ENCODE measurements around the gene DOK6.
"Not testable (repeated sequence)": the region's sequence is repeated elsewhere in the genome, so short reads cannot be mapped to it uniquely, and the experiment has no call there.

The DOK6 gene

DNA sequence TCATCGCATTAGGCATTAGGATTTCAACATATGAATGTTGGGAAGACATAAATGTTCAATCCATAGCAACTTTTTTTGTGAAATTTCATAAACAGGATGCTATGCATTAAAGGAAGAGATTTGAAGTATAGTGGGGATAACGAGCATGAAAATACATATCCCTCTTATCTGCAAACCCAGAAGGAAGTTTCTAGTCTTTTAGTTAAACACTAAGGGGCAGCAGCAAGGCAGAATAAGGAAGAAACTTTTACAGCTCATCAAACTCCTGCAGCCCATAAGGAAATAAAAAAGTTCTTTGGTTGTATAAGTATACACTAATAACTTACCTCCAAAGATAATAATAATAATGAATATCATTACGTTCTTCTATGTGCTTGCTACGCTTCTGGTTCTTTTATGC is 465.5 kb downstream of the DOK6 start:
- H3K4me3 ChIP-seq (ENCODE audit: low read depth, low read length) = no peak overlapping the region
- TF ChIP-seq CTCF (IDR thresholded peaks at IDR 0.05; ENCODE audit: borderline replicate concordance, insufficient read depth, low read depth, low read length) = no peak

DNA sequence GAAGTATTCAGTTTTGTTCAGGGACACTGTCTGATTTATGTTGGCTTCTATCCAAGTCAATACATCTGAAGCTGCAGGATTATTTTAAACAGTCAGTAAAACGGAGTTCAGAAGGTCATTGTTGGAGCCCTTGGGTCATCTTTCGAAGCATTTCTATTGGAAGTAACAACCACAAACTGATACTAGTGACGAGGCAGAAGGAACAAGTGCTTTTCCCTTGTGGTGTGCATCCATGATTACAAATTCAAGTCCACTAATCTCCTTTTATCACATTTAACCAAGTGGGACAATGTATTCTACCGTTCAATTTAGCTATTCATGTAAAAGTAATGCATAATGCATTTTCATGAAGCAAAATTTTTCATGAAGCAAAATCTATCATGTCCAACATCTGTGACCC is 470.0 kb downstream of the DOK6 start:
- no peak for TF ChIP-seq CTCF (IDR thresholded peaks at IDR 0.05; ENCODE audit: borderline replicate concordance, insufficient read depth, low read depth, low read length)
- no peak overlapping the region for H3K4me3 ChIP-seq (ENCODE audit: low read depth, low read length)

- H3K4me3 ChIP-seq (ENCODE audit: low read depth, low read length) = no peak overlapping the region
- TF ChIP-seq CTCF (IDR thresholded peaks at IDR 0.05; ENCODE audit: borderline replicate concordance, insufficient read depth, low read depth, low read length) = no peak
Measured at GRCh38 chr18:69871363-69871762, 470.7 kb downstream of the DOK6 start.

GRCh38 chr18:69872661-69873060 is 472.0 kb downstream of the DOK6 start:
- TF ChIP-seq CTCF (IDR thresholded peaks at IDR 0.05; ENCODE audit: borderline replicate concordance, insufficient read depth, low read depth, low read length) = no peak
- H3K4me3 ChIP-seq (ENCODE audit: low read depth, low read length) = no peak overlapping the region

GRCh38 chr18:69874058-69874457 is 473.4 kb downstream of the DOK6 start:
- no peak overlapping the region for H3K4me3 ChIP-seq (ENCODE audit: low read depth, low read length)
- no peak for TF ChIP-seq CTCF (IDR thresholded peaks at IDR 0.05; ENCODE audit: borderline replicate concordance, insufficient read depth, low read depth, low read length)

DNA sequence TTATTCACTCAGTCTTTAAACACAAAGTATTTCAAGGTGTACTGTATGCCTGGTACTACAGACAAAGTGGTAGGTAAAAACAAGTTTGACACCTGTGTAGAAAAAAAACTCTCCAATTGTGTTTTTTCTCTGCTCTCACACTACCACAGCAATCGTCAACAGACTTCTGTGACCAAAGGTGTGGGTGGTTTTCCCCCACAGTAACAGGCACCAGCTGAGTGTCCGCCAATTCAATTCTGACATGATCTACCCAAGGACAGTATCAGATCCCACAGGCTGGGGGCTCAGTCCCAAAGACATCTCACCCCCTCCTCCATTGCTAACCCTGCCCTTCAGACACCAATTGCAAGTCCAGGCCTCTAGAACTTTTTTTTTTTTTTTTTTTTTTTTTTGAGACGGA is 475.8 kb downstream of the DOK6 start:
- no peak for TF ChIP-seq CTCF (IDR thresholded peaks at IDR 0.05; ENCODE audit: borderline replicate concordance, insufficient read depth, low read depth, low read length)
- H3K4me3 ChIP-seq (ENCODE audit: low read depth, low read length) = no peak overlapping the region

DNA sequence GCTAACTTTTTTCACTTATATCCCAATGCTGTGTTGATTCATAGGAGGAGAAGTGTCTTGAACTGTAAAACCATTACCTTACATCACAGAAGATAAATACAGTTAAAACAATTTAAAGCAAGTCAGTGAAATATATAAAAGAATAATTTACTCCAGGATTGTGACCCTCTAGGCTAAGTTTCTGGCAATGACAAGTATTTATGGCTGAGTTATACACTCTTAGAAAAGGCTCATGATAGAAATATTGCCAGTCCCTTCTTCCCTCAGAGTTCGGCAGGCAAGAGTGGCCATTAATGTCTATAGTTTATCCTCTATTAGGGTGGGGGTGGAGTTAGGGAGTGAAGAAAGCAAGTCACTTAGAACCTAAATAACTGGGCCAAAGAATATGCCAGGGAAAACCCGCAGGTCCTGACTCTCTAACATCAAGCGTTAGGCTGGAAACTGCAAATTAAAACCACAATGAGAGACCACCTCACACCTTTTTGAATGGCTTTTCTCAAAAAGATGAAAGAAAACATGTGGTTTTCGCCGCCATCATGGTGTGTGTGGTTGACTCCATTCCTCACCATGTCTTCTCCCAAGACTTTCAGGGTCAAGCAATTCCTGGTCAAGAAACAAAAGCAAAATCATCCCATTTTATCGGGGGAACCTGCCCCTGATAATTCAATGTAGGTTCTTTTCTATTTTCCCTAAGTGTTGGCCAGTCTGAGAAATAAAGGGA is 477.7 kb downstream of the DOK6 start:
- no peak for TF ChIP-seq CTCF (IDR thresholded peaks at IDR 0.05; ENCODE audit: borderline replicate concordance, insufficient read depth, low read depth, low read length)
- no peak overlapping the region for H3K4me3 ChIP-seq (ENCODE audit: low read depth, low read length)

- H3K4me3 ChIP-seq (ENCODE audit: low read depth, low read length) = not testable (repeated sequence)
Measured at GRCh38 chr18:69879051-69879450, 478.4 kb downstream of the DOK6 start.

All from GM12875 (cell line).